Heart left ventricle (tissue), 16 donors: ENCODE data around the gene GAD2. TPM values are rescaled to one million over a fixed set of nuclear protein-coding genes. Genes with fewer than 3 reads are reported as not detected.

Source experiments
- ATAC-seq, 4 donors: fragments of 200-7000 bp; cut with Tn5 transposase; one replicate each; pipeline ENCODE4 v1.9.1; 2020 to 2022; ENCODE audit warnings: moderate library complexity in 4 of 4, mild to moderate bottlenecking in 3 of 4, moderate number of reproducible peaks in 1 of 4
- DNase-seq, 5 donors: peaks; one replicate each; pipeline ENCODE4 v3.0.0-alpha.2; 2020
- H3K27ac ChIP-seq, 12 donors: fragments of 200-600 bp; sonication (generic) in 4 of 12; one replicate each; pipeline versions ENCODE4 v1.5.0 to v1.8.0; 2016 to 2022; ENCODE audit warnings: mild to moderate bottlenecking in 2 of 12
- H3K27me3 ChIP-seq, 9 donors: fragments of 200-600 bp; sonication (generic) in 2 of 9; one replicate each; pipeline versions ENCODE4 v1.5.1 to v1.8.0; 2016 to 2022; ENCODE audit warnings: mild to moderate bottlenecking in 3 of 9
- H3K36me3 ChIP-seq, 9 donors: fragments of 200-600 bp; sonication (generic) in 2 of 9; one replicate each; pipeline versions ENCODE4 v1.5.0 to v1.8.0; 2018 to 2022; ENCODE audit warnings: mild to moderate bottlenecking in 2 of 9
- H3K4me1 ChIP-seq, 12 donors: fragments of 200-600 bp; sonication (generic) in 4 of 12; one replicate each; pipeline versions ENCODE4 v1.5.0 to v1.8.0; 2016 to 2022; ENCODE audit warnings: mild to moderate bottlenecking in 3 of 12
- H3K4me3 ChIP-seq, 12 donors: fragments of 200-600 bp; sonication (generic) in 4 of 12; one replicate each; pipeline versions ENCODE4 v1.5.0 to v1.8.0; 2017 to 2022; ENCODE audit warnings: mild to moderate bottlenecking in 9 of 12, moderate library complexity in 4 of 12
- H3K9me3 ChIP-seq, 12 donors: fragments of 200-600 bp; sonication (generic) in 4 of 12; one replicate each; pipeline versions ENCODE4 v1.5.0 to v1.8.0; 2016 to 2022; ENCODE audit warnings: mild to moderate bottlenecking in 1 of 12
- CTCF ChIP-seq, 12 donors: fragments of 200-600 bp; sonication (generic) in 4 of 12; IDR thresholded peaks; one replicate each; pipeline versions ENCODE4 v1.5.0 to v1.8.0; 2018 to 2022; ENCODE audit warnings: antibody characterized with exemption in 12 of 12, mild to moderate bottlenecking in 5 of 12
- POLR2A ChIP-seq, 2 donors: fragments of 450-650 bp; IDR thresholded peaks; one replicate each; pipeline ENCODE4 v1.6.1; 2017; ENCODE audit warnings: antibody characterized with exemption in 2 of 2, mild to moderate bottlenecking in 2 of 2, moderate library complexity in 2 of 2
- WGBS, 4 donors: extraction: QIAGEN DNeasy Blood & Tissue Kit in 2 of 4; methylation state at CpG; one replicate each; pipeline versions ENCODE4 v1.1.5 to v1.1.7; 2013 to 2018; 5-methylcytosine and 5-hydroxymethylcytosine counted together
- intact Hi-C, 10 donors: fragments of 100-400 bp; cut with DNase I; formaldehyde crosslinking; loops; one replicate each; pipeline versions ENCODE4 v1.11.1 to v1.14.2; 2022
- polyA plus RNA-seq, 2 donors: library from polyadenylated mRNA; stranded (reverse); fragments of 200-250 nt; gene quantifications; one replicate each; pipeline ENCODE4 v1.2.3, GENCODE V29; 2013
- total RNA-seq, 9 donors: library from RNA; depleted of rRNA in 2 of 9; stranded (reverse); fragments of >200 nt in 2 of 9; fragmentation: NEBNext Ultra II Directional in 3 of 9; extraction: Animal tissue kit (Norgen Biotek cat#: 25700) in 3 of 9; gene quantifications; one replicate each; pipeline versions ENCODE4 v1.1.0 to v1.2.4, GENCODE V29; 2016 to 2023
- donor health status: ischemic (EF 13 %, LVEDD 7.1; RV severe dilation, severe dysfunction).
- donor health status: healthy with polysubstance abuse.
- donor health status: DM: no; HTN: yes; CAD: no.
- donor health status: DM: no; HTN: no; CAD: no.
- donor health status: ischemic (EF 25% LVEDD 6.9; RV normal size, moderate dysfunction).
- donor health status: ischemic (EF 25% LVEDD 5.7; RV mildly dilated, moderate dysfunction).
- donor health status: healthy.
- donor health status: DM: yes; HTN: yes; CAD: no.
- donor health status: ischemic (EF 35%, LVEDD 5.7; RV mildly dilated, moderate dysfunction).
- donor health status: nonischemic (EF 11% LVEDD 7.7; RV severe dilation, severe dysfunction).
- donor health status: DM: yes; HTN: yes; CAD: no.
- donor health status: PGD.
- donor health status: ischemic (EF 29% LVEDD 5.4; RV normal size, mild dysfunction).
- donor health status: nonischemic (EF 23%, LVEDD 6.1; RV moderate dilation, normal function).

Gene GAD2
- total and polyA plus RNA-seq, 11 donors: not detected

- ATAC-seq (no peak), DNase-seq (no peak)
- no peaks in the 10 kb centered on the region for H3K36me3 ChIP-seq
- no peak overlapping the region for H3K4me3 ChIP-seq
- WGBS, 4 donors: 38 to 51% (median 50%) methylated on average over 4 of the region's 4 CpGs
- TF ChIP-seq CTCF (IDR thresholded peaks at IDR 0.05): no peak
- no peak for TF ChIP-seq POLR2A (IDR thresholded peaks at IDR 0.05)
- no peaks in the 10 kb centered on the region for H3K4me1 ChIP-seq
- intact Hi-C loops: no loop called here
- no peaks in the 10 kb centered on the region for H3K9me3 ChIP-seq
- H3K27ac ChIP-seq: no peak overlapping the region
- H3K27me3 ChIP-seq: no peaks in the 10 kb centered on the region
These were observed 16.7 kb upstream of the GAD2 start for GRCh38 chr10:26199841-26200240.

- H3K9me3 ChIP-seq: peaks cover 0 to 11% (median 0%) of the 10 kb centered on the region in 12 donors
- H3K27me3 ChIP-seq: peaks cover 0 to 13% (median 0%) of the 10 kb centered on the region in 9 donors
- H3K4me3 ChIP-seq: no peak overlapping the region
- intact Hi-C loops: no loop called here
- no peak overlapping the region for H3K27ac ChIP-seq
- 56 to 78% (median 69%) methylated on average over 2 of the region's 2 CpGs for WGBS, 4 donors
- no peaks in the 10 kb centered on the region for H3K4me1 ChIP-seq
- ATAC-seq: no peak
- TF ChIP-seq POLR2A (IDR thresholded peaks at IDR 0.05) (no peak), CTCF (IDR thresholded peaks at IDR 0.05) (no peak)
- DNase-seq: no peak
- no peaks in the 10 kb centered on the region for H3K36me3 ChIP-seq
These were observed 11.4 kb upstream of the GAD2 start for GRCh38 chr10:26205223-26205622.

GRCh38 chr10:26211781-26212444 lies 4.7 kb upstream of the GAD2 start:
- H3K9me3 ChIP-seq: peaks cover 0 to 11% (median 0%) of the 10 kb centered on the region in 12 donors
- H3K27me3 ChIP-seq: peaks cover 35 to 78% (median 61%) of the 10 kb centered on the region in 9 donors
- DNase-seq (no peak), ATAC-seq (no peak)
- no peaks in the 10 kb centered on the region for H3K36me3 ChIP-seq
- H3K27ac ChIP-seq: no peak overlapping the region
- H3K4me3 ChIP-seq: no peak overlapping the region
- TF ChIP-seq CTCF (IDR thresholded peaks at IDR 0.05) (no peak), POLR2A (IDR thresholded peaks at IDR 0.05) (no peak)
- intact Hi-C loops: no loop called here
- peaks cover 0 to 21% (median 6%) of the 10 kb centered on the region in 12 donors for H3K4me1 ChIP-seq
- 6 to 11% (median 9%) methylated on average over 25 to 37 of the region's 37 CpGs for WGBS, 4 donors

- Histone ChIP-seq H3K4me1 (peaks cover 0 to 25% (median 8%) of the 10 kb centered on the region in 12 donors), H3K36me3 (no peaks in the 10 kb centered on the region), H3K4me3 (no peak overlapping the region), H3K9me3 (peaks cover 0 to 7% (median 0%) of the 10 kb centered on the region in 12 donors), H3K27ac (no peak overlapping the region), H3K27me3 (peaks cover 41 to 84% (median 67%) of the 10 kb centered on the region in 9 donors)
- no peak for TF ChIP-seq CTCF (IDR thresholded peaks at IDR 0.05)
- WGBS, 4 donors: 2 to 7% (median 6%) methylated on average over 12 of the region's 12 CpGs
- intact Hi-C loops: no loop called here
- ATAC-seq: no peak
- DNase-seq: no peak
These were observed 4.1 kb upstream of the GAD2 start for GRCh38 chr10:26212511-26212910.
